ENCODE measurements around the gene TMEM125.

GRCh38 chr1:43319766-43320165 is 50.0 kb downstream of the TMEM125 start:
- TF ChIP-seq, protein P1, sequence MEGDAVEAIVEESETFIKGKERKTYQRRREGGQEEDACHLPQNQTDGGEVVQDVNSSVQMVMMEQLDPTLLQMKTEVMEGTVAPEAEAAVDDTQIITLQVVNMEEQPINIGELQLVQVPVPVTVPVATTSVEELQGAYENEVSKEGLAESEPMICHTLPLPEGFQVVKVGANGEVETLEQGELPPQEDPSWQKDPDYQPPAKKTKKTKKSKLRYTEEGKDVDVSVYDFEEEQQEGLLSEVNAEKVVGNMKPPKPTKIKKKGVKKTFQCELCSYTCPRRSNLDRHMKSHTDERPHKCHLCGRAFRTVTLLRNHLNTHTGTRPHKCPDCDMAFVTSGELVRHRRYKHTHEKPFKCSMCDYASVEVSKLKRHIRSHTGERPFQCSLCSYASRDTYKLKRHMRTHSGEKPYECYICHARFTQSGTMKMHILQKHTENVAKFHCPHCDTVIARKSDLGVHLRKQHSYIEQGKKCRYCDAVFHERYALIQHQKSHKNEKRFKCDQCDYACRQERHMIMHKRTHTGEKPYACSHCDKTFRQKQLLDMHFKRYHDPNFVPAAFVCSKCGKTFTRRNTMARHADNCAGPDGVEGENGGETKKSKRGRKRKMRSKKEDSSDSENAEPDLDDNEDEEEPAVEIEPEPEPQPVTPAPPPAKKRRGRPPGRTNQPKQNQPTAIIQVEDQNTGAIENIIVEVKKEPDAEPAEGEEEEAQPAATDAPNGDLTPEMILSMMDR (IDR thresholded peaks at IDR 0.05; ENCODE audit: insufficient read depth, low read length) = no peak
- TF ChIP-seq, protein P2, sequence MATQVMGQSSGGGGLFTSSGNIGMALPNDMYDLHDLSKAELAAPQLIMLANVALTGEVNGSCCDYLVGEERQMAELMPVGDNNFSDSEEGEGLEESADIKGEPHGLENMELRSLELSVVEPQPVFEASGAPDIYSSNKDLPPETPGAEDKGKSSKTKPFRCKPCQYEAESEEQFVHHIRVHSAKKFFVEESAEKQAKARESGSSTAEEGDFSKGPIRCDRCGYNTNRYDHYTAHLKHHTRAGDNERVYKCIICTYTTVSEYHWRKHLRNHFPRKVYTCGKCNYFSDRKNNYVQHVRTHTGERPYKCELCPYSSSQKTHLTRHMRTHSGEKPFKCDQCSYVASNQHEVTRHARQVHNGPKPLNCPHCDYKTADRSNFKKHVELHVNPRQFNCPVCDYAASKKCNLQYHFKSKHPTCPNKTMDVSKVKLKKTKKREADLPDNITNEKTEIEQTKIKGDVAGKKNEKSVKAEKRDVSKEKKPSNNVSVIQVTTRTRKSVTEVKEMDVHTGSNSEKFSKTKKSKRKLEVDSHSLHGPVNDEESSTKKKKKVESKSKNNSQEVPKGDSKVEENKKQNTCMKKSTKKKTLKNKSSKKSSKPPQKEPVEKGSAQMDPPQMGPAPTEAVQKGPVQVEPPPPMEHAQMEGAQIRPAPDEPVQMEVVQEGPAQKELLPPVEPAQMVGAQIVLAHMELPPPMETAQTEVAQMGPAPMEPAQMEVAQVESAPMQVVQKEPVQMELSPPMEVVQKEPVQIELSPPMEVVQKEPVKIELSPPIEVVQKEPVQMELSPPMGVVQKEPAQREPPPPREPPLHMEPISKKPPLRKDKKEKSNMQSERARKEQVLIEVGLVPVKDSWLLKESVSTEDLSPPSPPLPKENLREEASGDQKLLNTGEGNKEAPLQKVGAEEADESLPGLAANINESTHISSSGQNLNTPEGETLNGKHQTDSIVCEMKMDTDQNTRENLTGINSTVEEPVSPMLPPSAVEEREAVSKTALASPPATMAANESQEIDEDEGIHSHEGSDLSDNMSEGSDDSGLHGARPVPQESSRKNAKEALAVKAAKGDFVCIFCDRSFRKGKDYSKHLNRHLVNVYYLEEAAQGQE (IDR thresholded peaks at IDR 0.05; ENCODE audit: insufficient replicate concordance, low read depth) = no peak
